ENCODE measurements around the gene TDRD9.

TDRD9 gene

GRCh38 chr14:104041430-104042104 is 113.3 kb downstream of the TDRD9 start:
- no peak for TF ChIP-seq TAF1 (IDR thresholded peaks at IDR 0.05; ENCODE audit: borderline replicate concordance, insufficient read depth, low read length)
- TF ChIP-seq FOXP2 (optimal IDR thresholded peaks at IDR 0.05; ENCODE audit: borderline replicate concordance, extremely low read depth, extremely low read length, insufficient read depth), result no peak
- TF ChIP-seq SIN3A (IDR thresholded peaks at IDR 0.05; ENCODE audit: borderline replicate concordance, insufficient read depth, low read length), result no peak
- TF ChIP-seq POLR2AphosphoS5 (IDR thresholded peaks at IDR 0.05; ENCODE audit: low read depth, low read length), result no peak
- TF ChIP-seq REST (IDR thresholded peaks at IDR 0.05; ENCODE audit: insufficient read depth in 1 of 2, low read depth in 2 of 2, low read length in 2 of 2), result no peak

- TF ChIP-seq POLR2AphosphoS5 (IDR thresholded peaks at IDR 0.05; ENCODE audit: low read depth, low read length) (no peak), SIN3A (IDR thresholded peaks at IDR 0.05; ENCODE audit: borderline replicate concordance, insufficient read depth, low read length) (no peak), REST (IDR thresholded peaks at IDR 0.05; ENCODE audit: insufficient read depth in 1 of 2, low read depth in 2 of 2, low read length in 2 of 2) (no peak)
Measured at GRCh38 chr14:104044016-104044415, 115.8 kb downstream of the TDRD9 start.

- TF ChIP-seq REST (IDR thresholded peaks at IDR 0.05; ENCODE audit: insufficient read depth in 1 of 2, low read depth in 2 of 2, low read length in 2 of 2) (no peak), TAF1 (IDR thresholded peaks at IDR 0.05; ENCODE audit: borderline replicate concordance, insufficient read depth, low read length) (no peak), POLR2AphosphoS5 (IDR thresholded peaks at IDR 0.05; ENCODE audit: low read depth, low read length) (no peak), SIN3A (IDR thresholded peaks at IDR 0.05; ENCODE audit: borderline replicate concordance, insufficient read depth, low read length) (no peak), FOXP2 (optimal IDR thresholded peaks at IDR 0.05; ENCODE audit: borderline replicate concordance, extremely low read depth, extremely low read length, insufficient read depth) (no peak)
Measured at GRCh38 chr14:104047761-104048160, 119.5 kb downstream of the TDRD9 start.

GRCh38 chr14:104048758-104049507 is 120.7 kb downstream of the TDRD9 start:
- TF ChIP-seq SIN3A (IDR thresholded peaks at IDR 0.05; ENCODE audit: borderline replicate concordance, insufficient read depth, low read length) (no peak), POLR2AphosphoS5 (IDR thresholded peaks at IDR 0.05; ENCODE audit: low read depth, low read length) (no peak), TAF1 (IDR thresholded peaks at IDR 0.05; ENCODE audit: borderline replicate concordance, insufficient read depth, low read length) (no peak), FOXP2 (optimal IDR thresholded peaks at IDR 0.05; ENCODE audit: borderline replicate concordance, extremely low read depth, extremely low read length, insufficient read depth) (no peak), REST (IDR thresholded peaks at IDR 0.05; ENCODE audit: insufficient read depth in 1 of 2, low read depth in 2 of 2, low read length in 2 of 2) (no peak)
